ENCODE measurements around the gene ABCC8. TPM values are rescaled to one million over a fixed set of nuclear protein-coding genes. Genes with fewer than 3 reads are reported as not detected.

Gene ABCC8
- total and polyA plus RNA-seq, 2 of the 8 experiments (the other 6 are each of a cell fraction or from before 2014, with no cell fraction given): 3.7 to 4.9 TPM

DNA sequence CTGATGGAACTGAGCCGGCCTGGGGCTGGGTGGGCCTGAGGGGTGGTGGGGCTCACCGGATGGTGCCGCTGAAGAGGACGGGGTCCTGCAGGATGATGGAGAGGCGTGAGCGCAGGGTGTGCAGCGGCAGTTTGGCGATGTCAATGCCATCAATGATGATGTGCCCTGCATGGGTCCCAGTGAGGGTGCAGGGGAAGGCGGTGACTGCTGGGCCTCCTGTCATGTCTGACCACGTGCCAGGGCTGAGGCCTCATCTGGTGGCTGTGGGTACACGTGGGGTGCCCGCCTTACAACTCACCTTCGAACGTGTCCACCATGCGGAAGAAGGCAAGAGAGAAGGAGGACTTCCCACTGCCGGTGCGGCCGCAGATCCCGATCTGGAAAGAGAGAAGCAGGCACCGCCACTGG, 81.1 kb downstream of the ABCC8 start (continued):
- TF ChIP-seq TEAD4 (IDR thresholded peaks at IDR 0.05; ENCODE audit: low read depth, low read length): no peak
- no peak for TF ChIP-seq GABPA (IDR thresholded peaks at IDR 0.05; ENCODE audit: borderline replicate concordance, insufficient read depth, low read length)
- TF ChIP-seq SP4 (IDR thresholded peaks at IDR 0.05; ENCODE audit: low read length): no peak
